SKM-1 (cell line): ENCODE measurements around the gene KCNQ2.

Experiments
- DNase-seq: peaks from one replicate; lab custom pipeline; 2025; ENCODE audit not compliant: unreplicated experiment; lab: John Stamatoyannopoulos, UW

KCNQ2 gene

DNA sequence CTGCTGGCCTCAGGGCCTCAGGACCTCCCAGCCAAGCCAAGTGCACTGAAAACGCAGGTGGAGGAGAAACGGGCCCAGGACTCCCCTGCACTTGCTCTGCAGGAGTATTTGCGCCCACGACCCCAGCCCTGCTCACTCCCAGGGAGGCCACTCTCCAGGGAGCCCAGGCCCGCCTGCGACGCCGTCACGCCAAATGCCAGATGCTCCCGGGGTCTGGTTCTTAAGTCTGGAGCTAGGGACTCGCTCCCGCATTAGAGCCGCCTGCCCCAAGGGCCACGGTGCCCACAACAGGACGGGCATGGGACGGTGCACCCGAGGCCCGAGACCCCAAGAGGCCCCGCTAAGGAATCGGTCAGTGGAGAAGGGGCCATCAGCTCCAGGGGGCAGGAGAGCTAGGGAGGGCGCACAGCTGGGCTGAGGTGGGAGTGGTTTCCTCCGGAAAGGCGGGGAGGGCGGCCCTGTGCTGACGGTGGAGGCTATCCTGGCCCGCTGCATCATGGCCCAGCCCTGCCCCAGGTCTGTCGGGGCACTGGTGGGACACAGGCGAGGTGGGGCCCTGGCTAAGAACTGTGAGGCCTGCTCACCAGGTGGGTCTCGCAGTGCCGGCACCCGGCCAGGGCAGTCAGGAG lies 67.2 kb downstream of the KCNQ2 start:
- no peak for DNase-seq

DNA sequence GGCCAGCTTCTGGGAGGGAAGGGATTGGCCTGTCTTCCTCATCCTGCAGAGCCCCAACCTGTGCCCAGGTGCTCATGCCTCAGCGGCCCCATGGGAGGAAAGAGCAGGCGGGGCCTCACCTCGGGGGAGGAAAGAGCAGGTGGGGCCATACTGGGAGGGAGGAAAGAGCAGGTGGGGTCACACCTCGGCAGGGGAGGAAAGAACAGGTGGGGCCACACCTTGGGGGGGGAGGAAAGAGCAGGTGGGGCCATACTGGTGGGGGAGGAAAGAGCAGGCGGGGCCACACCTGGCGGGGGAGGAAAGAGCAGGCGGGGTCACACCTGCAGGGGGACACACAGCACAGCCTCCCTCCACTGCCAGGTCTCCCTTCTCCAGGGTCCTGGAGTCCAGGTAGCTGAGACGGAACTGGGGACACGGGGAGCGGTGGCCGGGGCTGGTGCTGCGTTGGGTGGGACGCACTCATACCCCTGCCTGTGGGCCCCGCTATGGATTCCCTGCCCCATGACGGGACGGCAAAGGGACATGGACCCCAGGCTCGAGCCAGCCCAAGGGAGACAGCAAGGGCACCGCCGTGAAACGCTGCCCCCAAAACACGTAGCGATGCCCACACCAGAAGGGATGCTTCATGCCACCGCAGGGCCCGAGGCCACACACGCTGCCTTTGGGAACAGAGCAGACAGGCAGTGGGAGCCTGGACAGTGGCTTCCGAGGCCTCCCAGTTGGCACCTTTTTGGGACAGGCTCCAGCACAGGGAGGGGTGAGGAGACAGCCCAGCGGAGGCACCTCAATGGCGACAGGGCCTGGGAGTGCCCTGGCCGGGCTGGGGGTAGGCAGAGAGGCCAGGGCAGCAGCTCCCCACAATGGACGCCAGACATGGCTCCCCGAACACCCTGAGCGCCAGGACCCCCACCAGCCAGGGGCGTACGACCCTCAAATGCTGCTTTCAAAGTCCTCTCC lies 68.0 kb downstream of the KCNQ2 start:
- DNase-seq, result no peak

DNA sequence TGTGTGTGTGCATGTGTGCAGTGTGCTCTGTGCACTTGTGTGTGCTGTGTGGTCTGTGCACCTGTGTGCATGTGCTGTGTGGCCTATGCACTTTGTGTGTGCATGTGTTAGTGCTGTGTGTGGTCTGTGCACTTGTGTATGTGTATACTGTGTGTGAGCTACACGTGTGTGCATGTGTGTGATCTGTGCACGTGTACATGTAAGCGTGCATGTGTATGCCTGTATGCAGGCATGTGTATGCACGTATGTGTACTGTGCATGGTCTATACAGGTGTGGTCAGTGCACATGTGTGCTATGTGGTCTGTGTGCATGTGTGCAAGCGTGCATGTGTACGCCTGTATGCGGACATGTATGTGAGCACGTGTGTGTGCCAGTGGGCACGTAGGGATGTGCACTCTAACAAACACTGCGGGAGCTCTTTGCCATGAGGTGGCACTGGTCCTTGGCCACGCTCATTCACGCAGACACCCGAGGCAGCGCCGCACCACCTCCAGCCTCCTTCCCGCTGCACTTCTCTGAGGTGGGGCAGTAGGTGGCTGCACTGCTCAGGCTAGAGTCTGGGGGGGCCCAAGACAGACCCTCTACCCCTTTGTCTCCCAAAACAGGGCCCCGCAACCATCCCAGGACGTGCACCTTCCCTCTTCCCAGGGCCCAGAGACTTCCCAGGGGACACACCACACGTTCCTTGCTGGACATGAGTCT lies 68.9 kb downstream of the KCNQ2 start:
- no peak for DNase-seq

DNA sequence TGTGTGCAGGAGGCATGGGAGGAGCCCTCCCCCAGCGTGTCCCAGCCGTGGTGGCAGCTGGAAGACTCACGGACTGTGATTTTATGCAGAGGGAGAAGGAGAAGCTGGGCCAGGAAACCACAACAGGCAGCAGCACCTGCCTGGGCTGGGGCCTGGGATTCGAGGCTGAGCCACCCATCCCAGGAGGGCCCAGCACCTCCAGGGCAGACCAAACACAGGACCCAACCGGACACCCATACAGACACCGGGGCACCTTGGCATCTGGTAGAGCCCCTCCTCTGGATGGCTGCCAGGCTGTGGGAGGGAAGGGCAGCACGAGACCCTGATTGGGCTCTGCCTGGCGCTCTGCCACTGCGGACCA lies 69.6 kb downstream of the KCNQ2 start:
- no peak for DNase-seq

DNA sequence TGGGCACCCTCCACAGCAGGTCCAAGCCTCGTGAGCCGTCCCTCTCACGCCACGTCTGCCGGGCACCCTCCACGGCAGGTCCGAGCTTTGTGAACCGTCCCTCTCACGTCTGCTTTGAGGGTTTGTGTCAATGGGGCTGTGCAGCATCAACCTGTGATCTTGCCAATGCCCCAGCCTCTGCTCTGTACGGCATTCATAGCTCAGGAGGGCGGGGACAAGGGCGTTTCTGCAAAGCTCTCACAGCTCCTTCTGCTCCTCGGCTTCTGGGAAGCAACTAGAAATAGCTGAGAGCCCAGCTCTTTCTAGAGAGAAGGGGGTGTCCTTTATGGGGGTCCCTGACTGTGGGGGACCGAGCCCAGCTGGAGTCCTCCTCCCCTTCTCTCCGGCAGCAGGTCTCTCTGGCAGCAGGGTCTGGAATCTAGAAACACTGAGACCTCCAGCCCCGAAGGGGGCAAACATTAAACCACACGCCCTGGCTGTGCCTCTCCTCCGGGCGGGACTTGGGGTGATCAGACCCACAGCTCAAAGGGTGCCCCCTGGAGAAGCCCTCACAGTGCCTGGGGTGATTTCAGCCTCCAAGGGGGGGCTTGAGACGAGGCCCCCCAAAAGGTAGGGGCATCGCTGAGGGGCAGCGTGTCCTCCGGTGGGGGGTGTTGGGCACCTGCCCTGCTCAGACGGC lies 70.1 kb downstream of the KCNQ2 start:
- DNase-seq, result no peak

DNA sequence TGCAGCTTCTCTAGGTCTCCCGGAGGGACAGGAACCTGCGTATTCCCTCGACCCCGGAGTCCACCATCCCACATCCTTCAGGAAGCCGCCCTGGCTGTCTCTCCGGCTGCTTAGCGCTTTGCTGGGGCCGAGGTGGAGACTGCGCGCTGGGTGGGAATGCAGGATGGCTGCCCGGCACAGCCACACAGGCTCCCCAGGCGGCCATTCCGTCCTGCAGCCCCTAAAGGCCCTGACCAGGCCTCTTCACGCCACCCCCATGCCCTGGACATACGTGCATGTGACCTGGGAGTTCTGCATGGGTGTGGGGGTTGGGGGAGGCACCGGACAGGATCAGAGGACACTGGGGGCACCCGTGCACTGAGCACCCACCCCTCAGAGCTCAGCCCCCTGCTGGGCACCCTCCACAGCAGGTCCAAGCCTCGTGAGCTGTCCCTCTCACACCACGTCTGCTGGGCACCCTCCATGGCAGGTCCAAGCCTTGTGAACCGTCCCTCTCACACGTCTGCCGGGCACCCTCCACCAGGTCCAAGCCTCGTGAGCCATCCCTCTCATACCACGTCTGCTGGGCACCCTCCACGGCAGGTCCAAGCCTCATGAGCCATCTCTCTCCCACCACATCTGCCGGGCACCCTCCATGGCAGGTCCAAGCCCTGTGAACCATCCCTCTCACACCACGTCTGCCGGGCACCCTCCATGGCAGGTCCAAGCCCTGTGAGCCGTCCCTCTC lies 70.9 kb downstream of the KCNQ2 start:
- DNase-seq, result no peak

DNA sequence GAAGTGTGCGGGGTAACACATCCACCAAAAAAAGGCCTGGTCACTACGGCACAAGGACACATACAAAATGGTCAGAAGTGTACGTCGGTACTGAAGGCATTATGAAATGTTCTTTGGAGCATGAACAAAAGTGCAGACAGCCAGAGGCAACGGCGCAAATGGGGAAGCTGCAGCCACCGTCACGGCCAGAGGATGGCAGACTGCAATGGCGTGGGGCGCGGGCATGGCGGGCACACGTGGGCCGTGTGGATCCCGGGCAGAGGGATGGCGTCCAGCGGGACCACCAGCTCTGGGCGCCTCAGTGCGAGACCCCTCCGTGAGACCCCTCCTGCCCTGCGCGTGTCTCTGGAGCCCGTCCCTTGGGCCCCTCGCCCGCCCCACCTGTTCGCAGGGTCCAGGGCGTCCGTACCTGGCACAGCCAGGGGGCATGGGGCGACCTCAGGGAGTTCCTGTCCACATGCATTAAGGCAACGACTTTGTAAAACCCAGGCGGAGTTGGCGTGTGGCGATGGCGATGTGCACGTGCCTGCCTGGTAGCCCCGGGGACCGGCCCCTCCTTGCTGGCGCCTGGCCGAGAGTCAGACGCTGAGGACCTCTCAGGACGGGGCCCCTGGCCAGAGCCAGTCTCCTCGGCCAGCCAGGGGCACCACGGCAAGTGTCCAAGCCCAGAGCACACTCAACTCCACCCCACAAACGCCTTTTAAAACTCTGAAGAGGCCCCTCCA lies 71.8 kb downstream of the KCNQ2 start:
- no peak for DNase-seq

DNA sequence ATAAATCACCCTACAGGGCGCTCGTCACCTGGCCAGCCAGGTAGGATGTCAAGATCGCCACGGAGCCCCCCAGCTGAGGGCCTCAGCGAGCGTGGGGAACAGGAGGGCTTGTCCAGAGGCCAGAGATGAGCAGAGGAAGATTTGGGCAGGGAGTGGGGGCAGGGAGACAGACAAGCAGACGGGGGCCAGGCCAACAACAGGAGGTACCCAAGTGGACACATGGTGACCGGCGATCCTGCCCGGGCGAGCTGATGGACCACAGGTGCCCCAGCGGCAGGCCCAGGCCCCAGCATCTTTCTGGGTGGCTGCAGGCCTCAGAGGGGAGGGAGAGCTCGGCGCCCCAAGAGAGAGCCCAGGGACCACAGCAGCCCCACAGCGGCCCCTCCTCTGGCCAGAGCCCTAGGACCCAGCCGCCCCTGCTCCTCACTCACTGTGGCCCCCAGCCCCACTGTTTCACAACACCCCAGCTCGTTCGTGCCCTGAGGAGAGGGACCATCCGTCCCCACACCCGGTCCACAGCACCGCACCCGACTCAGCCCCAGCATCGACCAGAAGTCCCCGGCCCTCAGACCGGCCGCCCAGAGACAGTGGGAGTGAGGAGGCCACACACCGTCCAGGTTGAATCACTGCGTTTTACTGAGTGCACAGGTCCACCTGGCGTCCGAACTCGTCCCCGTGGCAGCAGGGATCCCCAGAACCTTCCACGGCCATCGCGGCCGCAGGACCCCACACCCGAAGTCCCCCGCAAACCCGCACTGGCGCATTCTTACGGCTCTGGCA lies 72.7 kb downstream of the KCNQ2 start:
- no peak for DNase-seq

DNA sequence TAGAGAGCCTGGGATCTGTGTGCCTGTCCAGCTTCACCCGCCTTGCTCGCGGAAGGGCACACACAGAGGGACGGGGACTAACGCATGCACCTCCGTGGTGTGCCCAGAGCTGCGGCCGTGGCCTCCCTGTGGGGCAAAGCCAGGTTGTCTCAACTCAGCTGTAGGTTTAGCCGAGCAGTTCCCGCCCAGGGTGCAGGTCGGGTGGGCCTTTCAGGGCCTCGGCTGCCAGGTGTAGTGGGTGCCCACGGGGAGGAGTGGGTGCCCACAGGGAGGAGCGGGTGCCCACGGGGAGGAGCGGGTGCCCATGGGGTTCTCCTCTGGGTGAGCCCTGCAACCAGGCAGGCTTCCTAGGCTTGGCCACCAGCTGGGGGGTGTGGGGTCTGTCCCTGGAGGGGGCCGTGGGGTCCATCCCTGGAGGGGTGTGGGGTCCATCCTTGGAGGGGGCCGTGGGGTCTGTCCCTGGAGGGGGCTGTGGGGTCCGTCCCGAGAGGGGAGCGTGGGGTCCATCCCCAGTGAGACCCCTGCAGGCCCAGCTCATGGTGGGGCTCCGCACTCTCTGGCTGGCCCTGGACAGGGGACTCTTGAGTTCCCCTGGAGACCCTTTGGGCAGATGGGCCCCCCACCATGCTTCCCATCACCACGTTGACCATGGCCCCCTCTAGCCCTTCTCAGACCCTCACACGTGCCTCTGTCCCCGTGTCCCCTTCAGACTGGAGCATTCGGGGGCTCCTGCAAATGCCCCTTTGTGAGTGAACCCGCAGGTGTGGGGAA lies 73.5 kb downstream of the KCNQ2 start:
- no peak for DNase-seq

DNA sequence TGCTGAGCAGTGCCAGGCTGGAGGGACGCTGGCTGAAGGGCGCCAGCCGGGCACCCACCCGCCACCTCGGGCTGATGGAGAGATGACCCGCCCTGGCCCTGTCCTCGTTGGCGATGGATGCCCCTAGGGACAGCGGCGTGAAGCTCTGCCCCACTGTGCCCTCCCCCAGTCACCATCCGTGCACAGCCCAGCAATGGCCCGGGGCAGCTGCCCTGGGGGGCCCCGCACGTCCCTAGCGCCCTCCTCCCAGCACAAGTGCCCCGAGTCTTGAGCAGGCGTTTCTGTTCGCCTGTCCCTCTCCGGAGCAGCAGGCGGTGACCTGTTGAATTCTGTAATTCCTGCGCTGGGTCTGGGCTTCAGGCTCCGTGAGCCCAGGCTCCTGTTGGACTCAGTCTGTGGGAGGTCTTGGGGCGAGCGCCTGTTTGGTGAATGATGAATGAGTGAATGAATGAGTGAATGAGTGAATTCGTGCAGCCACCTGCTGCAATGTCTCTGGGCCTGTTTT lies 74.5 kb downstream of the KCNQ2 start:
- DNase-seq, result no peak

DNA sequence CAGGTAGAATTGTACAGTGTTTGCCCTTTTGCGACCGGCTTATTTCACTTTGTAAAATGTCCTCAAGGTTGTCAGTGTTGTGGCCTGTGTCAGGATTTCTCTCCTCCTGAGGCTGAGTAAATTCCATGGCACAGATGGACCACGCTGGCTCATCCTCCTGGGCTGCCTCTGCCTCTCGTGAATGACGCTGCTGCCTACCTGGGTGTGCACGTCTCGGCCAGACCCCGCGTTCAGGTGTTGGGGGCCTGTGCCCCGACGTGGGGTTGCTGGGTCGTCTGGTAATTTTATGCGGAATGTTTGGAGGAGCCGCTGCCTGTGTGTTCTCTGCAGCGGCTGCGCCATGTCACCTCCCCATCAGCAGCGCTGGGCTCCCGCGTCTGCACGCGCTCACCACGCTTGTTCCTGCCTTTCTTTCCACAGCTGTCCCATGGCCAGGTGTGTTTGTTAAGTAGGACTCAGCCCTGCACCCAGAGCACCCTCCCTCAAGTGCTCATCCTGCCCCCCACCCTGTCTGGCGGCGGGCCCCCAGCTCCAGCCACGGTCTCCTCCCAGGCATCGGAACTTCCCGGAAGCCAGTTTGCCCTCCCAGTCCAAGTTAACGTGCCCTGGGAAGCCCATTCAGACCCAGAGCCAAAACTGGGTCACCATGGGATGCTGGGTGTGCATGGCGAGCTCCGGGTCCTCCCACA lies 75.2 kb downstream of the KCNQ2 start:
- no peak for DNase-seq

DNA sequence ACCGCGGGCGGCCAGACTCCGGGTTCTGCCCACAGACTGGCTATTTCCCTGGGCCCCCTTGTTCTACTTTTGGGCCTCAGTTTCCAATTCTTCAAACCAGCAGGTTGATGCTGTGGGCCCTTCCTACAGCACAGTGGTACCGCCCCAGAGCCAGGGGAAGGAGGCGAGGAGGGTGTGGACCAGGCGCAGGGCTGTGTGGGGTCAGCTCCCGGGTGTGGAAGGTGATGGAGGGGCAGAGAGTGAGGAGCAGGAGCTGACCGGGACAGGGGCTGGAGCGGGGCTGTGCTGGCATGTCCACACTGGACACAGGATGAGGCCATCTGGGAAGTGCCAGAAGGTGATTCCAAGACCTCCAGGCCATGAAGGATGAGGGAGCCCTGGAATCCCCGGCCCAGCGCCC lies 76.2 kb downstream of the KCNQ2 start:
- DNase-seq, result no peak

DNA sequence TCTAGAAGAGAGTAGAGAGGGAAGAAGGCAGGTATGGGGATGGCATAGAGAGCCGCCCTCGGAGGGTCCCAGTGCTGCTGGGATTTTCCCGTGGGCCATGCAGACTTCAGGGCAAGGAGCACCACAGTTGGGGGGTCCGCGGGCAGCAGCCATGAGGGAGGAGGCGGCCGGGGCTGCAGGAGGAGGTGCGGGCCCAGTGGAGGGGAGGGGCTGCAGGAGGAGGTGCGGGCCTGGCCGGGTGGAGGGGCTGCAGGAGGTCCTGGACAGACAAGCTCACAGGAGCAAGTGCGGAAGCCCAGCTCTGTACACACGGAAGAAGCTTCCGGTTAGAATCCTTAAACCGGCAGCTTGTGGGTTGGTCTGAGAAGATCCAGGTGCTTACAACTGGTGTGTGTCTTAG lies 76.7 kb downstream of the KCNQ2 start:
- DNase-seq, result no peak

DNA sequence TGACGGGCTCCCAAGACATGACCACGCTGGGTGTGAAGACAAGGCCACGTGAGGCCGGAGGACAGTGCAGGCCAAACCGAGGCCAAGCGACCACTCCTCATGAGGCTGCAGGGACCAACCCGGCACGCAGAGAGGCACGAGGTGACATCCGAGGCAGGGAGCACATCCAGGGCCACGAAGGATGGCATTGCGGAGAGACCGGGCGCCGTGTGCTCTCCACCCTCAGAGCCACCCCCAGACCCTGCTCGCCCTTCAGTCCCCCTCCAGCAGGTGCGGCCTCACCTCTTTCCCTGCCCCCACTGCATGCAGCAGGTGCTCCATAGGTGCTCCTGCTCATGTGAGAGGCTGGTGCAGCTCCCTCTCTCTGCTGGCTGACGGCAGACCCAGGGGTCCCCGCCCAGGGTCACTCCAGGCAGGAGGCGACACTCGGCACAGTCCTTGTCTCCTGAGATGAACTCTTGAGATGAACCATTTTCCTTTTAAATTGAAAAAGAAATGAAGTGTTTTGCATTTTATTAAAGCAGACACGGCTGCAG lies 77.5 kb downstream of the KCNQ2 start:
- no peak for DNase-seq

DNA sequence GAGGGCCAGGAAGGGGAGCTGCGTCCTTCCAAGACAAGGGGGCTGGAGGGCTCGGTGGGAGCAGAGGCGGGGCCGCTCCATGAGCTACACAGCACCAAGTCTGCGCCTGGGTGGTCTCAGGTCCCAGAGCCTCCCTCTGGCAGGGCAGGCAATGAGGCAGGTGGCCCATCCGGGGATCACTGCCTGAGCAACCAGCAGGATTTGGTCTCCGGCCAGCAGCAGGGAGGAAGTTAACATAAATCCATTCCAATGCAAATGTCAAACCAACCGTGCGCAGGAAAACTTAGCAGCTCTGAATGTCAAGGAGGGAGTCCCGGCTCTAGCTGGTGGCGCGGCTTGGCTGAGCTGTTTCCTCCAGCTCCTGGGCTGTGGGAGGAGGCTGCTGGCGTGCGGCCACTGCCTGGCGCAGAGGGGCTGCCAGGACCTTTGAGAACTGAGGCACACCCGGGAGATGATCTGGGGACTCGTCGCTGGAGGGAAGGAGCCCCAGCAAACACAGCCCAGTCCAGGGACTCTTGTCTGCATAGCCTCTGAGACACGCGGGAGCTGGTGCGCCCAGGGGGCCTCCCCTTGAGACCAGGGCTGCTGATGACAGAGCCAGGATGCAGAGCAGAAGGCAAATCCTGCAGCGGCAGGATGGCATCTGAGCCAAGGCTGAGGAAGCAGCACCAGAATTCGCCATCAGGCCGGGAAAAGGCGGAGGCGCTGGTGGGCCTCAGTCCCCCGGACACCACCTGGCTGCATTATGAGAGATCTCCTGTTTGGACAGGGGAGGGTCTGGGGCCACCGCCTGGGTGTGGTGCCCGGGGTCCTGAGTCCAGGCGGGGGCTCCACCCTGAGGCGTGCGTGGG lies 78.2 kb downstream of the KCNQ2 start:
- no peak for DNase-seq

DNA sequence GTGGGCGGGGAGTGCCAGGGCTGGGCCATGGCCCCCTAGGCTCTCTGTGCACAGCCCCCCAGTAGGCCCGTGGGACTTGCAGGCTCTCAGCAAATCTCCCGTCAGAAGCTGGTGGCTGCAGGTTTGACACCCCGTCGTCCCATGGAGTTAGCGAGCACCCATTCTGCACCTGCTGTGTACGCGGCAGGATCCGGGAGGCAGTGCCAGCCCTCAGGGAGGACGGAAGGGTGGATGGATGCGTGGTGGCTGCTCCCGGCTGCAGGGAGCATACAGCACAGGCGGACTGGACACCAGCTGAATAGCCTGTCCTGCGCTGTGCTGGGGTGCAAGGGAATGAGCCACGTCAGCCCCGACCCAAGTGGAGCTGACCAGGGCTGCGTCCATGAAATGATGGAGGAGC lies 78.9 kb downstream of the KCNQ2 start:
- no peak for DNase-seq
